SK-MEL-5 (cell line): ENCODE results near the gene APLP2. TPM values are rescaled to one million over a fixed set of nuclear protein-coding genes. Genes with fewer than 3 reads are reported as not detected.
"Not testable (repeated sequence)": the region's sequence is repeated elsewhere in the genome, so short reads cannot be mapped to it uniquely, and the experiment has no call there.

Experiments
- DNase-seq: peaks from one replicate; pipeline ENCODE4 v3.0.0-alpha.2; 2016; ENCODE audit warnings: low read depth, low spot score
- in situ Hi-C: cut with HindIII; loops from 2 replicates; pipeline ENCODE4 v1.10.0; 2016; ENCODE audit warnings: low sequenced_read_pairs, high pct_unique_total_duplicates, low pct_unique_long_range_greater_than_20kb
- polyA plus RNA-seq, 2 experiments: library from polyadenylated mRNA; depleted of rRNA; stranded (reverse); fragments of >200 nt; gene quantifications; 2 replicates each; pipeline ENCODE4 v1.2.3, GENCODE V29; 2015
- total RNA-seq: library from RNA; depleted of rRNA; stranded (reverse); fragments of >200 nt; shearing (Covaris generic); gene quantifications from 2 replicates; pipeline ENCODE4 v1.2.3, GENCODE V29; 2014; rRNA removed

The APLP2 gene
- total RNA-seq = 95.1 and 96.7 TPM in 2 replicates
- 371 and 443 TPM in 2 replicates for polyA plus RNA-seq (2015; cell fraction: cytosol; rRNA removed)
- 80.8 and 141 TPM in 2 replicates for polyA plus RNA-seq (2015; cell fraction: nucleus; rRNA removed)

- peak; percentile 94 for DNase-seq
- in situ Hi-C loops = no loop called here
These were observed at the start of gene APLP2 for GRCh38 chr11:130069659-130070108. Gene APLP2 (plus strand): TSS chr11:130069894. CDS start chr11:130069978, 84 bp downstream.

GRCh38 chr11:130020323-130020722 is 49.4 kb upstream of the APLP2 start:
- DNase-seq = no peak
- in situ Hi-C loops = no loop called here

- DNase-seq, in situ Hi-C loops: not testable (repeated sequence)
These were observed 48.1 kb upstream of the APLP2 start for GRCh38 chr11:130021606-130022005.

GRCh38 chr11:130022799-130023198 is 46.9 kb upstream of the APLP2 start:
- no peak for DNase-seq
- in situ Hi-C loops = no loop called here

- no peak for DNase-seq
- in situ Hi-C loops = no loop called here
These were observed 46.5 kb upstream of the APLP2 start for GRCh38 chr11:130023204-130023603.

GRCh38 chr11:130024361-130024760 is 45.3 kb upstream of the APLP2 start:
- in situ Hi-C loops = no loop called here
- DNase-seq = no peak

- in situ Hi-C loops = no loop called here
- DNase-seq = no peak
These were observed 44.3 kb upstream of the APLP2 start for GRCh38 chr11:130025371-130025770.

GRCh38 chr11:130029137-130029536 is 40.6 kb upstream of the APLP2 start:
- no peak for DNase-seq
- in situ Hi-C loops = no loop called here

GRCh38 chr11:130031056-130031455 is 38.6 kb upstream of the APLP2 start:
- DNase-seq = no peak
- in situ Hi-C loops = no loop called here

- in situ Hi-C loops = no loop called here
- no peak for DNase-seq
These were observed 37.7 kb upstream of the APLP2 start for GRCh38 chr11:130031945-130032344.

GRCh38 chr11:130032931-130033330 is 36.8 kb upstream of the APLP2 start:
- DNase-seq = no peak
- in situ Hi-C loops = no loop called here

- no peak for DNase-seq
- in situ Hi-C loops = no loop called here
These were observed 35.5 kb upstream of the APLP2 start for GRCh38 chr11:130034236-130034635.

- DNase-seq = no peak
- in situ Hi-C loops = no loop called here
These were observed 32.6 kb upstream of the APLP2 start for GRCh38 chr11:130037058-130037457.

GRCh38 chr11:130037881-130038585 is 31.7 kb upstream of the APLP2 start:
- peak; percentile 10 for DNase-seq

GRCh38 chr11:130040281-130040940 is 29.3 kb upstream of the APLP2 start:
- DNase-seq = no peak
- in situ Hi-C loops = no loop called here

More at GRCh38 chr11:130037881-130038585, 31.7 kb upstream of the APLP2 start:
- in situ Hi-C loops = no loop called here

- DNase-seq = peak; percentile 9
These were observed 27.6 kb upstream of the APLP2 start for GRCh38 chr11:130042093-130042591.

GRCh38 chr11:130043575-130043974 is 26.1 kb upstream of the APLP2 start:
- in situ Hi-C loops = no loop called here
- DNase-seq = no peak

More at GRCh38 chr11:130042093-130042591, 27.6 kb upstream of the APLP2 start:
- in situ Hi-C loops = no loop called here

GRCh38 chr11:130047141-130047540 is 22.6 kb upstream of the APLP2 start:
- DNase-seq = no peak
- in situ Hi-C loops = no loop called here
